Heart left ventricle (tissue), 13 donors: Measurements from ENCODE around the gene CCL7.

Source experiments
- POLR2A ChIP-seq, 2 donors: fragments of 450-650 bp; IDR thresholded peaks; one replicate each; pipeline ENCODE4 v1.6.1; 2017; ENCODE audit warnings: antibody characterized with exemption in 2 of 2, mild to moderate bottlenecking in 2 of 2, moderate library complexity in 2 of 2
- TF ChIP-seq, protein P1 (sequence below), 12 donors: fragments of 200-600 bp; sonication (generic) in 4 of 12; IDR thresholded peaks; one replicate each; pipeline versions ENCODE4 v1.5.0 to v1.8.0; 2018 to 2022; ENCODE audit warnings: antibody characterized with exemption in 12 of 12, mild to moderate bottlenecking in 5 of 12
- donor health status: ischemic (EF 13 %, LVEDD 7.1; RV severe dilation, severe dysfunction).
- donor health status: DM: no; HTN: yes; CAD: no.
- donor health status: DM: no; HTN: no; CAD: no.
- donor health status: ischemic (EF 25% LVEDD 6.9; RV normal size, moderate dysfunction).
- donor health status: ischemic (EF 25% LVEDD 5.7; RV mildly dilated, moderate dysfunction).
- donor health status: ischemic (EF 35%, LVEDD 5.7; RV mildly dilated, moderate dysfunction).
- donor health status: nonischemic (EF 11% LVEDD 7.7; RV severe dilation, severe dysfunction).
- donor health status: DM: yes; HTN: yes; CAD: no.
- donor health status: PGD.
- donor health status: ischemic (EF 29% LVEDD 5.4; RV normal size, mild dysfunction).
- donor health status: nonischemic (EF 23%, LVEDD 6.1; RV moderate dilation, normal function).

DNA sequence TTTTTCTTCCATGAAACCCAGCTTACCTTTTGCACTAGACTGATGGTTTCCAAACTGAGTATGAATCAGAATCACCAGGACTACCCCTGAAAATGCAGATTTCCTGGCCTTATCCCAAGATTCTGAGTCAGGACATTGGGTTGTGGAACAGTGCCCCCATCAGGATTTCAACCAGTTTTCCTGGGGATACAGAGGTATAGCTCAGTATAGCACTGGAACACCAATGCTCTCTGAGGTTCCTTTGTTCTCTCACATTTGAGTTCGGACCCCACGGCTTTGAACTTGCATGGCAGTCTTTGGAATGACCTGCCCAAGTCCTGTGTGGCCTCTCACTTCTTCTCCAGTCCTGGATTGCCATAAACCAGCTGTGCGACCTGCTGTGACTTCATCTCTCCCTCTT lies 36.4 kb downstream of the CCL7 start:
- no peak for TF ChIP-seq POLR2A (IDR thresholded peaks at IDR 0.05)
- TF ChIP-seq, protein P1, sequence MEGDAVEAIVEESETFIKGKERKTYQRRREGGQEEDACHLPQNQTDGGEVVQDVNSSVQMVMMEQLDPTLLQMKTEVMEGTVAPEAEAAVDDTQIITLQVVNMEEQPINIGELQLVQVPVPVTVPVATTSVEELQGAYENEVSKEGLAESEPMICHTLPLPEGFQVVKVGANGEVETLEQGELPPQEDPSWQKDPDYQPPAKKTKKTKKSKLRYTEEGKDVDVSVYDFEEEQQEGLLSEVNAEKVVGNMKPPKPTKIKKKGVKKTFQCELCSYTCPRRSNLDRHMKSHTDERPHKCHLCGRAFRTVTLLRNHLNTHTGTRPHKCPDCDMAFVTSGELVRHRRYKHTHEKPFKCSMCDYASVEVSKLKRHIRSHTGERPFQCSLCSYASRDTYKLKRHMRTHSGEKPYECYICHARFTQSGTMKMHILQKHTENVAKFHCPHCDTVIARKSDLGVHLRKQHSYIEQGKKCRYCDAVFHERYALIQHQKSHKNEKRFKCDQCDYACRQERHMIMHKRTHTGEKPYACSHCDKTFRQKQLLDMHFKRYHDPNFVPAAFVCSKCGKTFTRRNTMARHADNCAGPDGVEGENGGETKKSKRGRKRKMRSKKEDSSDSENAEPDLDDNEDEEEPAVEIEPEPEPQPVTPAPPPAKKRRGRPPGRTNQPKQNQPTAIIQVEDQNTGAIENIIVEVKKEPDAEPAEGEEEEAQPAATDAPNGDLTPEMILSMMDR (IDR thresholded peaks at IDR 0.05), result peak in 11 of 12 donors; percentile 37 to 67 (median 55)
